SJCRH30 (cell line): Measurements from ENCODE around the gene TTLL6. TPM values are rescaled to one million over a fixed set of nuclear protein-coding genes. Genes with fewer than 3 reads are reported as not detected.

Experiments
- DNase-seq, 2 experiments: peaks; one replicate each; pipeline ENCODE4 v3.0.0-alpha.2; 2015 to 2020
- H3K27ac ChIP-seq: fragments of 250-450 bp; sonication (Bioruptor Pico); 2 replicates; pipeline ENCODE4 v1.5.1; 2020; ENCODE audit warnings: mild to moderate bottlenecking, moderate library complexity
- H3K27me3 ChIP-seq: fragments of 250-450 bp; sonication (Bioruptor Pico); 2 replicates; pipeline ENCODE4 v1.5.1; 2020; ENCODE audit warnings: mild to moderate bottlenecking, moderate library complexity
- H3K36me3 ChIP-seq: fragments of 250-450 bp; sonication (Bioruptor Pico); 2 replicates; pipeline ENCODE4 v1.5.1; 2020; ENCODE audit warnings: mild to moderate bottlenecking, moderate library complexity
- H3K4me1 ChIP-seq: fragments of 250-450 bp; sonication (Bioruptor Pico); 2 replicates; pipeline ENCODE4 v1.5.1; 2020; ENCODE audit warnings: mild to moderate bottlenecking, moderate library complexity
- H3K4me3 ChIP-seq: fragments of 250-450 bp; sonication (Bioruptor Pico); 2 replicates; pipeline ENCODE4 v1.5.1; 2020; ENCODE audit warnings: mild to moderate bottlenecking, moderate library complexity
- H3K9me3 ChIP-seq: fragments of 250-450 bp; sonication (Bioruptor Pico); replicated peaks from 2 replicates; pipeline ENCODE4 v1.5.1; 2020; ENCODE audit warnings: mild to moderate bottlenecking, moderate library complexity
- total RNA-seq: library from RNA; depleted of rRNA; stranded (reverse); fragments of >200 nt; shearing (Covaris generic); gene quantifications from 2 replicates; pipeline ENCODE4 v1.2.3, GENCODE V29; 2014

The TTLL6 gene
- total RNA-seq, 1 experiment from 2014 or later: 2.7 TPM

DNA sequence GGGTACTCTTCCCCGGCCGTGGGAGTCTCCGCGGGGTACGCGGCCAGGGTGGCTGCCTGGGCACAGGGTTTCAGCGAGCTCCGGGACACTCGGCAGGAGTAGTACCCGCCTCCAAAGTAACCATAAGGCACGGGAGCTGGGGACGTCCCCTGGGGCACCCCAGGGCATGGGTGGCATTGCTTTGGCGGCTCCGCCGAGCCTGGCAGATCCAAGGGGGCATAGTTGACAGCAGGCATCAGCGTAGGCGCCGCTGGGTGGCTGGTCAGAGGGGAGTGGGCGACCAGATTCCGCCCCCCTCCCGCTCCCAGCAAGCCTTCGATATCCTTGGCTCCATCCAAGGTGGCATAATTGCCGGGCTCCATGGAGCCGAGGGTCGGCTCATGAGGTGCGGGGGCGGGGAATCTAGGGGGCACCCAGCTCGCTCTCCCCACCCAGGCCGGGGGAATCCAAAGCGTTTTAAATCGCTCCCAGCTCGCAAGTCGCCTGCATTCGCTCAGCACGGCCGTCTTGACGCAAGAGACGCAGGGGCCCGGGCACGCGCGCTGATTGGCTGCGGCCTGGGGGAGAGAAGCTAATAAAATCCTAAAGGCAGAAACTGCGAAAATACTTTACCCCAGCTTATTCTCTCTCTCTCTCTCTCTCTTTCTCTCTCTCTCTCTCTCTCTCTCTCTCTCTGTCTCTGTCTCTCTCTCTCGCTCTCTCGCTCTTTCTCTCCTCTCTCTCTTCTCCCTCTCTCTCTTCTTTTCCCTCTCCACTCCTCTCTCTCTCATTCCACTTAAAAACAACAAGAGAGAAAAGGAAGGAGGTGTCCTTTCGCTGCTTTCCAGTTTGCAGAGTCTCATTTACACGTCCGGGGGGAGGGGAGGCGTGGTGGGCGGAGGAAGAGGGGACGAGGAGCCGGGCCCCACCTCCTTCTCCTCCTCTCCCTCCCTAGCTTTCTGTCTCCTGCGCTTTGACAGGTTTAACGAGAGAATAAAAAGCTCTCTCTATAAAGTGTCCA lies 88.5 kb downstream of the TTLL6 start, which contains the start of gene HOXB13:
Gene HOXB13, minus strand, starts transcription at position 519 of the 1,000 bp plus-strand sequence. Its CDS starts 157 bp downstream, at position 362.
- H3K27ac ChIP-seq: peak within 1 kb of the TSS; percentile 75
- peak; percentile 90 to 91 for DNase-seq

DNA sequence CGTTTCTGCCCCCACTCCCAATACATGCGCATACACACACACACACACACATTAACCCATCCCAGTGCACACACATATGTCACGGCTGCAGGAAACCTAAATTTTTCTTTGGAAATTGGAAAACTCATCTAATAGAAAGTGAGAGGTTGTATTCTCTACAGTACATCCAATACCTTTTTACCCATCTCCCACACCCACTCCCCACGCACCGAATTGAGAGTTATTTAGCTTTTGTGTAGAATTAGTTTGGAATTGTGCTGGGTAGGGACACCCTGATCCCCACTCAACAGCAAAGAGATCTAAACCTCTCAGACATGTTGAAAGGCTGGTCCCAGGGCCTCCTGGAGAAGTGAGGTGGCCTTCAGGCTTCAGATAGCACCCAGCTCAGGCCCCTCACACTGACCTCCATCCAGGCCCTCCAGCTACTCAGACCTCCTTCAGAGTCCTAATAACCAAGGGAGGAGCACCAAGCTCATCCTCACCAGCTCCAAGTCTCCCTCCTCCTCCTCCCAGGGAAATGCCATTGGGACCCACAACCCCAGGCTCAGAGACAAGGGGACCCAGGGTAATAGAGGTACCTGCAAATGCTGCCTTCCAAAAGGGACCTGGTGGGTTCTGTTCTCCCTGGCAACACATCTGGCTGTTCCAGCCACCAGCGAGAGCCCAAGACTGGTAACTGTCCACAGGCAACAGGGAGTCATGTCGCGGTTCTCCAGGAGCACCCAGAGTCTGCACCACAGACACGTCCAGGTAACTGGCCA lies 89.4 kb downstream of the TTLL6 start:
- no peak overlapping the region for H3K27ac ChIP-seq
- H3K36me3 ChIP-seq: no peaks in the 10 kb centered on the region
- no peaks in the 10 kb centered on the region for H3K27me3 ChIP-seq
- peaks cover 9% of the 10 kb centered on the region; the same call in 1 of the 2 replicates for H3K4me1 ChIP-seq
- peak overlapping the region; percentile 62 for H3K4me3 ChIP-seq
- H3K9me3 ChIP-seq: no peaks in the 10 kb centered on the region
- DNase-seq: no peak

More for the DNA sequence above, 88.5 kb downstream of the TTLL6 start, which contains the start of gene HOXB13:
- H3K4me3 ChIP-seq: peak within 1 kb of the TSS; percentile 62
- H3K9me3 ChIP-seq: no peaks in the 10 kb centered on the region
- H3K36me3 ChIP-seq: no peaks in the 10 kb centered on the region
- H3K4me1 ChIP-seq: peaks cover 12% of the 10 kb centered on the region
- H3K27me3 ChIP-seq: no peaks in the 10 kb centered on the region

DNA sequence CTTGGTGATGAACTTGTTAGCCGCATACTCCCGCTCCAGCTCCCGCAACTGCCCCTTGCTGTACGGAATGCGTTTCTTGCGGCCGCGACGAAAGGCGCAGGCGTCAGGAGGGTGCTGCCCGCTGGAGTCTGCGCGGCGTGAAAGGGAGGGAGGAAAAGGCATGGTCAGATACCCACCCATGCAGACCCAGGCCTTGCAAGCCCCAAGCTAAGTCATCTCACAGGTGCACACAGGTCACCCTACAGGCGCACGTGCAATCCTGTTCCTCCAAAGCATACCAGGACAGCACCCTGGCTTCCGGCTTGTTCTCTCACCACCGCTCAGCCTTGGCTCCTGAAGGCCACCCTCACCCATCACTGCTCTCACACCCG lies 90.1 kb downstream of the TTLL6 start:
- Histone ChIP-seq H3K27me3 (no peaks in the 10 kb centered on the region), H3K9me3 (no peaks in the 10 kb centered on the region), H3K36me3 (no peaks in the 10 kb centered on the region), H3K4me1 (peaks cover 9% of the 10 kb centered on the region; the same call in 1 of the 2 replicates), H3K4me3 (no peak overlapping the region), H3K27ac (no peak overlapping the region)
- DNase-seq: no peak

DNA sequence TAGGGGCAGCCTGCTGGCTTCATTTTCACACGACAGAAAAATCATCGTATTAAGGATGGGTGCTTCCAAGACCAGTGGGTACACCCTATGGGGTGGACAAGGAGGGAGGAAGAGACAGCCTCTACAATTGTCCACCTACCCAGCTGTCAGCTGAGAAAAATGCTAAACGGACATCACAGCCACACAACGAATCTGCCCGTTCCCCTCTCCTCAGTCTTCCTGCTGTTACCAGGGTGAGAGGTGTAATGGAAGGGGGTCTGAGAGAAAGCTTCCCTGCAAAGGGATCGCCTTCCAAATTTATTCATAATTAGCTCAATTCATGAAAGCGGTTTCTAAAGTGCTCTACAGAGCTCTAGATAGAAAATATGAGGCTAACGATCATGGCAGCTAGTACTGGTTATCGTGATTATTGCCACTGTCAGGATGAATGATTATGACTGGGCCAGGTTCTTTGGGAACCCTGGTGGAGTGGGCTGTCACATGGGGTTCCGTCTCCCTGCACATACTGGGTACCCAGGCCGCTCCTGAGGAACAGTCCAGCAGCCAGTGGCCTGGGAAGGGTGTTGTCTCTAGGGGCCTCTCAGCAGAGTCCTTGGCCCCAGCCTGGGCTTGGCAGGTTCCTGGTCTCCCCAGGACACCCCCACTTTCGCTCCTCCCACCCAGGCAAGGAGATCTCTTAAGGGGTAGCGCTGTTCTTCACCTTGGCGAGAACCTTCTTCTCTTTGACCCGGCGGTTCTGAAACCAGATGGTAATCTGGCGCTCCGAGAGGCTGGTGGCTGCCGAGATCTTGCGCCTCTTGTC lies 90.7 kb downstream of the TTLL6 start:
- no peak for DNase-seq
- Histone ChIP-seq H3K4me1 (peaks cover 9% of the 10 kb centered on the region; the same call in 1 of the 2 replicates), H3K27ac (no peak overlapping the region), H3K27me3 (no peaks in the 10 kb centered on the region), H3K4me3 (no peak overlapping the region), H3K9me3 (no peaks in the 10 kb centered on the region), H3K36me3 (no peaks in the 10 kb centered on the region)

DNA sequence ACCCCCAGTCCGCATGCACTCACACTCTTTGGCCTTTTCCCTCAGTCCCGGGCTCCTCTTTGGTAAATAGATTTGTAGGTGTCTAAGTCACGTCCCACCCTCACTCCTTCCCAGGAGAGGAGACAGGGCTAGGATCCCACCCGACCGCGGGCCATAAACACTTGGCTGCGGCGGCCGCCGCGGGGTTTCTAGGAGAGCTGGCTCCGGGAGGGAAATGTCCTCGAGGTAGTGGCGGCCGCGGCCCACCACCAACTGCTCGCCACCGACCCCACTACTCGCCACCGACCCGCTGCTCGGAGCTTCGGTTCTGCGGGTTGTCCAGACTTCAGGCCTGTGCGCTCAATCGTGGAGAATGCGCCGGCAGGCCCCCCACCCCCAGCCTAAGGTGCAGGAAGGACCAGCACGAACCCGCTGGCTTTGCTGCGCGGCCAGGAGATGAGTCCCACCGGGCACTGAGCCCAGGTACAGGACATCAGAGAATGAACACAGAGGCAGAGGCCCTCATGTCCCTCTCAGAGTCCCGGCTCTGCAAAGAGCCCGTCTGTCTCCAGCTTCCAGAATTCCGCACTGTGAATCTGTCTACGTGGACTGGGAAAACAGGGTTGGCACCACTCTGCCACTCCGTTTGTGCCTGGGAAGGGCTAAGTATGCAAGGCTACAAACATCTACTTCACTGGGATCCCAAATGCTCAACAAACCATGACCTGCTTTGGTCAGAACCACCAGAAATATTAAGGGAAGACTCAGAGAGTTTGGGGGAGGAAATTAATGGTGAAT lies 91.6 kb downstream of the TTLL6 start:
- no peaks in the 10 kb centered on the region for H3K27me3 ChIP-seq
- H3K27ac ChIP-seq: no peak overlapping the region
- H3K9me3 ChIP-seq: no peaks in the 10 kb centered on the region
- DNase-seq: no peak
- no peak overlapping the region for H3K4me3 ChIP-seq
- H3K4me1 ChIP-seq: peaks cover 8% of the 10 kb centered on the region; the same call in 1 of the 2 replicates
- no peaks in the 10 kb centered on the region for H3K36me3 ChIP-seq

DNA sequence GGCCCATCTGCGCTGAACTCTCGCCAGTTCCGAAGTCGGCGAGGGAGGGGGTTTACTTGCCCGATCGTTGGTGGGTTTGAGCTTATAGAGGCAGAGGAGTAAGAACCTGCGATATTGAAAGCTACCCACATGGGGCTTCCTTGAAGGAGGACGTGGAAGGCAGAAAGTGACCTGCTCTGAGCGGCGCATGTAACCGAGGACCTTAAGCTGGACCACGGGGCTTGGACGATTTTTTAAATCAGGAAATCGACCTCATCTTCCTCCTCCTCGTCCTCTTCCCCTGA lies 92.1 kb downstream of the TTLL6 start:
- Histone ChIP-seq H3K27ac (no peak overlapping the region), H3K27me3 (no peaks in the 10 kb centered on the region), H3K9me3 (no peaks in the 10 kb centered on the region), H3K4me3 (no peak overlapping the region), H3K36me3 (no peaks in the 10 kb centered on the region), H3K4me1 (peaks cover 2% of the 10 kb centered on the region; the same call in 1 of the 2 replicates)
- no peak for DNase-seq

DNA sequence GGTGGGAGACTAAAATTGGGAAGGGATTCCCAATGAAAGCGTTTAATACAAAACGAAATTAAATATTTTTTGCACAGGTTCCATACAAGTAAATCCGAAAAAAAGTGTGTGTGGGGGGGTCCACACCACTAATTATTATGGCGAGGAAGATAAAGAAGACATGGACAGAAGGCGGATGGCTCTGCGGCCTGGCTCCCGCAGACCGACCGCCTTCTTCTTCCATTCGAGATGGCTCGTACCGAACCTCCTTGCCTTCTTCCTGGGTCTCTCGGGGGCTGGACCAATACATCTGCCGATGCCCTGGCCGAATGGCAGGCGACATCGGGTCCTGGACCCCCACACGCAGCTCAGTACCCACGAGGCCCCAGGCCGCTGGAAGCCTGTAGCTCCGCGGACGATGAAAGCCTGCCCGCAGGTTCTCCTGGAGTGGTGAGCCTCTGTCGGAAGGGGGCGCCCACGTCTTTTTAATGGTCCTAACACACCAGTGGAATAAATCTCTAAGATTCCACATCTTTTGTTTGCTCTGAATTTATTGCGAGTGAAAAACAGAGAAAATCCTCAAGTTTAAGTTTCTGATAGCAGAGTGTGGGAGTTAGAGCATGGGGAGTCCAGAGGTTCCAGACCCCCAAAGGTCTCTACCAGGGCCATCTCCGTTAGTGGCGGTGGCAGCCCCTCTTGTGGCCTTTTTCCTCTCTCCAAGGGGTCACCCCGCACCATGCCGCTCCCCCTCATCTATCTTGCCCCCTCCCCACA lies 92.6 kb downstream of the TTLL6 start:
- H3K4me1 ChIP-seq: no peaks in the 10 kb centered on the region
- no peaks in the 10 kb centered on the region for H3K36me3 ChIP-seq
- no peaks in the 10 kb centered on the region for H3K27me3 ChIP-seq
- no peak overlapping the region for H3K27ac ChIP-seq
- H3K4me3 ChIP-seq: no peak overlapping the region
- H3K9me3 ChIP-seq: no peaks in the 10 kb centered on the region
- peak; percentile 33 to 59 for DNase-seq

DNA sequence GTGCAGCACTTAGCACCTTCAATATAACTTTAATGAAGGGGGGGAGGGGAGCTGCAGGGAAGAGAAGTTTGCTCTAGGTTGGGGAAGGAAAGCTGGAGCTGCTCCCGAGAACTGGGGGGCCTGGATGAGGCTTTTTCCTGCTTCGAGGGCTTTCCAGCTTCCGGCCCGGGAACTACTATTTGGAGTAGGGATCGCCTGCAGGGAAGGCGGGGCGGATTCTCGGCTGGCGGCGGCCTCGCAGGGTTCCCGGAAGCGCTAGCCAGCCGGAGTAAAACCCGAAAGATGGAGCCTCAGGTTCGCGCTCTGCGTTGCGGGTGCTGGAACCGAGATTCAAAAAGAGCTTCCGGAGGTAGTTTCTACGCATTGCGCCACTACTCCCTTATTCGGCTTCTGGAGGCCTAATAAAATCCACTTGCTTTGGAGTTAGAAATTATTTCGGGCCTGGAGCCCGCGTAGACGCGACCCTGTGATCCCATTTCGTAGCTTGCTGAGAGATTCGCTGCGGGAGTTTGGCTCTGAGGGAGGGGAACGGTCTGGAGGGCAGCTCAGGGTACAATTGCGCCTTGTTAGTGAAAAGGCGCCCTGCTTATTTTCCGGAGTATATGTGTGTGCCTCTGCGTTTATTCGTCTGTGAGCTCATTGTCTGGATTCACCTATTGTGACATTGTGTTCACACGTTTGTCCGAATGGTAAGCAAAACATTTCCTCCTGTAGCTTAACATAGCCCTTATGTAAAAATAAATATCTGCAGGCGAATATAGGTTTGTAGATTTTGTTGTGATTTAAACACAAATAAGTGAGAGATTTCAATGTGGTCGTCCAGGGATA lies 93.4 kb downstream of the TTLL6 start:
- peak overlapping the region; percentile 41 for H3K4me3 ChIP-seq
- H3K27me3 ChIP-seq: no peaks in the 10 kb centered on the region
- no peaks in the 10 kb centered on the region for H3K4me1 ChIP-seq
- no peaks in the 10 kb centered on the region for H3K9me3 ChIP-seq
- no peaks in the 10 kb centered on the region for H3K36me3 ChIP-seq
- H3K27ac ChIP-seq: no peak overlapping the region; the same call in 1 of the 2 replicates
- no peak for DNase-seq

DNA sequence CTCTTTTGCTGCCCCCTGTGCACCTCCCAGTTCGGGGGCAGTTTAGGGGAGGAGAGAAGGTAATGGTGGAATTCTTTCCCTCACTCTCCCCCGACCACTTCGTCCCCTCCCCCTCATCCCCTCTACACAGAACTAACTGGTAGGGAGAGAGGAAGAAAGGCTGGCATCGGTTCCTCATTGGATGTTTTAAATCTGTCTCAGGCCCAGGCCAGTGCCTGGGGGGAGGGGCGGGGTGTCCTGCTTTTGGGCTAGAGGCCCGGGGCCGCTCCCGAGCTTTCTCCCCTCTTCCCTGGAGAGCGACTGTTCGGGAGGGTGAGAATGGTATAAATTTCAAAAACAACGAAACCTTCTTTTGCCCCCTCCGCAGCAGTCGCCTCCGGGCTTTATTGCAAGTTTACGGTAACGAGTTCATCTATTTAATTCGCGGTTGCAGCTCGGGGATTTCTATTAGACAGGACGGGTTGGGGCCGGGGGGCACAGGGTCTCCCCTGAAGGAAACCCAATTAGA lies 94.1 kb downstream of the TTLL6 start, which contains the start of gene PRAC2:
Gene PRAC2, plus strand, starts transcription at position 271 of the 508 bp plus-strand sequence. CDS start 1,226 bp downstream, outside the sequence.
- DNase-seq: peak; percentile 52 to 55
- H3K36me3 ChIP-seq: no peaks in the 10 kb centered on the region
- no peak within 1 kb of the TSS; the same call in 1 of the 2 replicates for H3K27ac ChIP-seq
- no peaks in the 10 kb centered on the region for H3K9me3 ChIP-seq
- no peaks in the 10 kb centered on the region for H3K27me3 ChIP-seq
- H3K4me1 ChIP-seq: no peaks in the 10 kb centered on the region
- peak within 1 kb of the TSS; percentile 41 for H3K4me3 ChIP-seq

DNA sequence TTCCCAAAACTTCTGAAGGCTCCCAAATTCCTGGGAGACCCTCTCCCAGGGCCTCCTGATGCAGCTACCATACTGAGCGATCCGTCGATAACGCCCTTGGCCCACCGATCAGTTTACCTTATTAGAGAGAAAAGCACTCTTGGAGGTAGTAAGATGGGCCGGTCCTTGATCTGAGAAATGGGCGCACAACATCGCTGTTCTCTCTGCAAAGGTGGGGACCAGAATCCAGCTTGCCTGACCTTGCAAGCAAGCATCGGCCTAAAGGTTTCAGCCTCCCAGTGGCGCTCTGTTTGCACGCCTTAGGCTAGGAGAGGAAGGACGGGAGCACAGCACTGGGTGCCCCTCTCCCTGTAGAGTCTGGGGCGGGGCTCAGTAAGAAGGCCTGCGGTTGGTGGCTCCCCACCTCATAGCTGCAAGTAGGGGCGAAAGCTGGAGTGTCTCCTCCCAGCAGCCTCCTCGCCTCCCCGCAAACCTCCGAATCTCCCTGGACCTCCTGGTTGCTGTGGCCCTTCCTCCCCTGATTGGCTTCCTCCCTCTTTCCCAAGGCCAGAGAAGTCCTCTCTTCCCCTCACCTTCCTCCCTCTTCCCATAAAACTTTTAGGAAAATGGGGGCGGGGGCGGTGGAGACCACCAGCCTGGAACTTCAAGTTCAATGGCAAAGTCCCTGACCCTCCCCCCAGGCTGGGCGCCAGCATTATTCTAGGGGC lies 94.7 kb downstream of the TTLL6 start, which contains the start of gene PRAC1:
Gene PRAC1, minus strand, starts transcription at position 318 of the 707 bp plus-strand sequence. Its CDS starts 126 bp downstream, at position 192.
- Histone ChIP-seq H3K9me3 (no peaks in the 10 kb centered on the region), H3K36me3 (no peaks in the 10 kb centered on the region), H3K27me3 (no peaks in the 10 kb centered on the region), H3K4me3 (peak within 1 kb of the TSS; percentile 41), H3K4me1 (no peaks in the 10 kb centered on the region), H3K27ac (no peak within 1 kb of the TSS; the same call in 1 of the 2 replicates)
- DNase-seq: peak in 1 of 2 experiments; percentile 17

DNA sequence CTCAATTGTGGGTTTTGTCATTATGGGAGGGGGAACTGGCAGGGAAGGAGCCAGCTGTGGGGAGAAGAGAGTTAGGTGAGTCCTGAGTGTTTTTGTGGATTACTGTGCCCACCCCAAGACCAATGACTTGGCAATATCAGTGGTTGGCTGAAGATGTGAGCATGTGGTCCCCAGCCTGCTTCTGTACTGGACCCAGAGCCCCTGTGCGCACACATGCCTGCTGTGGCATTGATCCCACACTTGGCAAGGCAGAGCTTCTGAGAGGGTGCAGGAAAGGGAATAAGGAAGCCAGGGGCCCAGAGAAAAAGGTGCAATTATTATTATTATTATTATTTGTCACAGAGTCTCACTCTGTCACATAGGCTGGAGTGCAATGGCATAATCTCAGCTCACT lies 96.0 kb downstream of the TTLL6 start:
- DNase-seq: no peak
- no peaks in the 10 kb centered on the region for H3K4me1 ChIP-seq
- no peaks in the 10 kb centered on the region; the same call in 1 of the 2 replicates for H3K9me3 ChIP-seq
- H3K4me3 ChIP-seq: no peak overlapping the region
- H3K27me3 ChIP-seq: no peaks in the 10 kb centered on the region
- H3K27ac ChIP-seq: no peak overlapping the region
- H3K36me3 ChIP-seq: no peaks in the 10 kb centered on the region
